HG03175 (cell line): ENCODE results near the gene MTREX.

Experiments used
- ATAC-seq: cut with Tn5 transposase; IDR thresholded peaks from one replicate; pipeline ENCODE4 v1.9.1; 2021; ENCODE audit warnings: mild to moderate bottlenecking, moderate library complexity; ENCODE audit not compliant: unreplicated experiment

The MTREX gene

GRCh38 chr5:55421074-55421529 is 113.3 kb downstream of the MTREX start:
- peak; percentile 81 for ATAC-seq

DNA sequence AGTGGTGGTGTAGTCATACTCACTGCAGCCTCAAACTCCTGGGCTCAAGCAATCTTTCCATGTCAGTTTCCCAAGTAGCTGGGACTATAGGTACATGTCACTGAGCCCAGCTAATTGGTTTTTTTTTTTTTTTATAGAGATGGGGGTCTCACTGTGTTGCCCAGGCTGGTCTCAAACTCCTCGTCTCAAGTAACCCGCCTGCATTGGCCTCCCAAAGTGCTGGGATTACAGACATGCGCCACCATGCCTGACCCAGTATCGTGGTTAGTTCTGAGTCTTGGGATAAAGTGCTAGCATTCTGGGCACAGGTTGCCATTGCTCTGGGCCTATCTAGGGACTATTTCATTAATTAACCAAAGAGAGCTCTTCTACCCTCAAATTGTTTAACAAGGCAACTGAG is 118.7 kb downstream of the MTREX start:
- no peak for ATAC-seq

- ATAC-seq = no peak
These were observed 119.4 kb downstream of the MTREX start for GRCh38 chr5:55427157-55427556.

GRCh38 chr5:55429221-55429612 is 121.4 kb downstream of the MTREX start:
- no peak for ATAC-seq

- no peak for ATAC-seq
These were observed 121.9 kb downstream of the MTREX start for GRCh38 chr5:55429613-55430253.

DNA sequence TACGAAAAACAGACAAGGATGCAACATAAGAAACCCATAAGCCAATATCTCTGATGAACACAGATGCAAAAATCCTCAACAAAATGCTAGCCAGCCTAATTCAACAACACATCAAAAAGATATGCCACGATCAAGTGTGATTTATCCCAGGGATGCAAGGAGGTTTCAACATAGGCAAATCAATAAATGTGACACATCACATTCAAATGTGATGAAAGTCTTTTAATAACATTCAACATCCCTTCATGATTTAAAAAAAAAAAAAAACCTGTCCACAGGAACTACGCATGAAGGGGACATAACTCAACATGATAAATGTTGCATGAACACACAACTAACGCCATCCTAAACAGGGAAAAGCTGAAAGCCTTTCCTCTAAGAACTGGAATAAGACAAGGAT is 124.8 kb downstream of the MTREX start:
- ATAC-seq = no peak

- ATAC-seq = no peak
These were observed 129.7 kb downstream of the MTREX start for GRCh38 chr5:55437452-55437851.

DNA sequence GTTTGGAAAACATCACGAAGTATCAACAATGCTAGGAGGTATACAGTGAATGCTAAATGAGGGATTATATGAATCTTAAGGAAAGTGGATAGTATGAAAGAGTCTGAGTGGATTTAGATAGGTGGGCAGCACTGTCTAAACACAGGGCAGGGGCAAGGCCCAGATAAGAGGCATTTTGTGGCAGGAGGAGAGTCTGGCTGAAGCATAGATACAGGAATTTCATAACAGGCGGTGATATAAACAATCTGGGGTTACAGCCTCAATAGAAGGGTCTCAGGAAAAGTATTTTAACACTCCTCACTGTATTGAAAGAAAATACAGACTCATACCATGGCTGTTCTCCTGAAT is 130.0 kb downstream of the MTREX start:
- no peak for ATAC-seq

DNA sequence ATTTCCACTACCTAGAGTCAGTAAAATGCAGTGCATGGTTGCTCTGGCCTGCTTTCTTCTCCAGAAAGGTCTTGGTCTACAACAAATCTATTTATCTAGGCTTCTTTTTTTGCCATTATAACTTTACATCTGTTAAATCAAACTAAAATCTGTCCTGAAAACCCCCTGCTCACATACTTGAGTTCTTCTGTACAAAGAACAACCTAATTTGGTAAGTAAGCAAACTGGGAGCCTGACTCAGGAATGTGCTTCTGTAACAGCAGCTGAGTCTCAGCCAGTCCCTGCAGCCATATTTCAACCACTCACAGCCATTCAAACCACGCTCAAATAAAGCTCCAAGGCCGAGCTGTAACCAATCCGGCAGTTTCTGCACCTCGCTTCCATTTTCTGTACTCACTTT is 131.2 kb downstream of the MTREX start:
- no peak for ATAC-seq

- no peak for ATAC-seq
These were observed 132.4 kb downstream of the MTREX start for GRCh38 chr5:55440188-55440646.

DNA sequence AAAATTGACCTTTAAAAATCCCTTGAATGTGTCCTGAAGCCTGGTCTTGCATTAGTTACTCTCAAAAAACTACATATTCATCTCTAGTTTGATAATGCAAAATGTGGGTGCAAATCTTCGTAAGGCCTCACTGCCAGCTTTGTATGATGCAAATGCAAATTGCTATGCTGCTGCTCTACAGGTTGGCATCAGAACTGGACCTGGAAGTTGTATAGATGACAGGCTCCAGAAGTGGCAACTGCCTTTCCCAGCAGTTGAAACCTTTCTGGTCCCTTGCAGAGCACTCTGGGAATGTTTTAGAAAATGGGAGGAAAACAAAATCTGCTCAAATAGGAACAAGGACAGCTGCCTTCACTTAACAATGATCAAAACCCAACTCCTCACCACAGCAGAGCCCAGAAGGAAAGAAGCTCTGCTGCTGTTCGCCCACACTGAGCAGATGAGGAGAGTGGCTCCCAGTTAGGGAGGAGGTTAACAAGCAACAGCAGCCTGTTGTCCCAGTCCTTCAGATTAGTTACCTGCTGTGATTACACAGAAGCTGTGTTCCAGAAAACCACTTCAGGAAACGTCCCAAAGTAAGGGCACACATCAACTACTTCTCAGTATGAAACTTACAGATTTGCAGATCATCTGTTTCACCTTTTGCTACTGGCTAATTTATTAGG is 133.4 kb downstream of the MTREX start:
- no peak for ATAC-seq

- ATAC-seq = no peak
These were observed 134.2 kb downstream of the MTREX start for GRCh38 chr5:55441954-55442353.

DNA sequence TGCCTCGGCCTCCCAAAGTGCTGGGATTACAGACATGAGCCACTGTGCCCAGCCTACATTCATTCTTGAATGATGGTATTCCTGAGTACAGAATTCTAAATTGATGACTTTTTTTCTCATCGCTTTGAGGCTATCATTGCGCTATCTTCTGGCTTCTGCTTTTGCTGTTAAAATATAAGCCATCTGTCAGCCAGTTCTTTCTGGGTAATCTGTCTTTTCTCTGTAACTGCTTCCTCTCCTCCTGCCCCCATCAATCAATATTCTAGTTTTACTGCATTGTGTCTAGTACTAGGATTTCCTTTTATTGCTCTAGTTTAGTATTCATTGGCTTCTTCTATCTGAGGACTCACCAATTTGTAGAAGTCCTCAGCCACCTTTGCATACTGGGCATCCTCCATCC is 138.0 kb downstream of the MTREX start:
- ATAC-seq = no peak

GRCh38 chr5:55446640-55447351 is 139.0 kb downstream of the MTREX start:
- no peak for ATAC-seq

DNA sequence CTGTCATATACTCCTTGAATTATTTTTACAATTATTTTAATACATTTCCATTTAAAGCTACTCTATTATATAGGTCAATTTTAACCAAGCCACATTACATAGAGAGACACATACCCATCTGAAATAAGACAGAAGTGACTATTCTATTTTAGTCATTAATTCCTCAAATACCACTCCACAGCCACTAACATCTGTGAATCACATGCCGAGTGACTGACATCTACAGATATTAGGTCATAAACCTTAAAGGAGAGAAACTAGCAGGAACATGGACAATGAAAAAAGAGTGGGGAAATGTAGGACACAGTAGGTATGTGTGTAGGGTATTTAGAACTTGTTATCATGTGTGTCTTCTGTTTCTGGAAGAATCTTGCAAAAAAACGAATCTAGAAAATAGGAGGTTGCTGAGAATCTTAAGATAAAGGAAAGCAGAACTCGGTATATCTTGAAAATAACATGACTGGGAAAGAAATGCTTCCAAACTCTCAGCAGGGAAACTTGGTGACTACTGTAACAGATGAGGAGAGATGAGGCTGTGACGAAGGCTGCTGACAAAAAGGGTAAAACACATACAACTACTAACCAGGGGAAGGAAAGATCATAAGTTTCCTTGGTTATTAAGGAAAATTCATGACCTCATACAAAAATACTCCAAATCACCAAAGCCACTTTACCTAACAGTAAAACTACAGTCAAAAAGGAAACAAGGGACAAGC is 142.4 kb downstream of the MTREX start:
- ATAC-seq = no peak

GRCh38 chr5:55451976-55452375 is 144.2 kb downstream of the MTREX start:
- no peak for ATAC-seq

DNA sequence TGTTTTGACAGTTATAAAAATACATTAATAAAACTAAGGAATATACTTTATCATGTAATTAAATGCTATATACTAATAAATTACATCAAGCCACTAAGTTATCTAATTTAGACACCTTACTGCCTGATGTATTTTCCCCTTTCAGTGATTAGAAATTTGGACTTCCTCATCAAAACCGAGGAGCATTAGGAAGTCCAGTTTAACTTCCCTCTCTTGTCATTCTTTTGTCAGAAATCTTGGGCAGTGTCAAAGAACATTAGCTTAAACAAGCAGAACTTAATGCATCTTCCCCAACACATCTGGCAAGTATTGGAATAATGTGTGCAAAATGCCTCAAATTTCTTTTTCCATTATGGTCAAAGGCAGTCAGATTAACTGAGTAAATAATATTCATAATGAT is 145.4 kb downstream of the MTREX start:
- no peak for ATAC-seq

GRCh38 chr5:55454282-55454681 is 146.5 kb downstream of the MTREX start:
- no peak for ATAC-seq

- ATAC-seq = no peak
These were observed 148.6 kb downstream of the MTREX start for GRCh38 chr5:55456216-55456895.

GRCh38 chr5:55459572-55459971 is 151.8 kb downstream of the MTREX start:
- no peak for ATAC-seq

GRCh38 chr5:55463613-55464012 is 155.8 kb downstream of the MTREX start:
- no peak for ATAC-seq
